ENCODE data around the gene CDIPT. TPM values are rescaled to one million over a fixed set of nuclear protein-coding genes. Genes with fewer than 3 reads are reported as not detected.
"Not testable (repeated sequence)": the region's sequence is repeated elsewhere in the genome, so short reads cannot be mapped to it uniquely, and the experiment has no call there.

The CDIPT gene
- total RNA-seq, 2 donors from 2014 or later: 60.1 to 62.9 TPM

DNA sequence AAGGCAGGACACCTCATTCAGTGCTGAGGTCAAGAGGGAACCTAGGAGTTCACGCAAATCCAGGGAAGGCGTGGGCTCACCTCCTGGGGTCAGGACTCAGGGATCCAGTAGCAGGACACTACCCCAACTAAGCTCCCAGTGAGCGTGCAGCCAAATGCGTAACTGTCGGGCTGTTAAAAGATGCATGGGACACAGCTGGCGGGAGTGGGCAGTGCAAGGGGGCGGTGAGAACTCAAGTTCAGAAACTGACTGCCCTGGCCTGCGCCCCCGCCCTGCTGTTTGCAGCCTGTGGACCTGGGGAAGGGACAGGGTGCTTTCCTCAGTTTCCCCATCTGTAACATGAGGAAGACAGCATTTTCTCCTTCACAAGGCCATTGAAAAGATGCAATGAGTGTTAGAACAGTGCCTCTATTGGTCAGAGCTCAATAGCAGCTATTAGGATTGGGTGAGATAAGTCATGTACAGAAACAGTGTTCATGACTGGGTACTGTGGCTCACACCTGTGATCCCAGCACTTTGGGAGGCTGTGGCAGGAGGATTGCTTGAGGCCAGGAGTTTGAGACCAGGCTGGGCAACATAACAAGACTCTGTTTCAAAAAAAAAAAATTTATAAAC, 20.2 kb downstream of the CDIPT start:
- no peaks in the 10 kb centered on the region for H3K9me3 Mint-ChIP-seq
- no peaks in the 10 kb centered on the region for H3K36me3 Mint-ChIP-seq
- no peak overlapping the region for H3K27ac Mint-ChIP-seq

DNA sequence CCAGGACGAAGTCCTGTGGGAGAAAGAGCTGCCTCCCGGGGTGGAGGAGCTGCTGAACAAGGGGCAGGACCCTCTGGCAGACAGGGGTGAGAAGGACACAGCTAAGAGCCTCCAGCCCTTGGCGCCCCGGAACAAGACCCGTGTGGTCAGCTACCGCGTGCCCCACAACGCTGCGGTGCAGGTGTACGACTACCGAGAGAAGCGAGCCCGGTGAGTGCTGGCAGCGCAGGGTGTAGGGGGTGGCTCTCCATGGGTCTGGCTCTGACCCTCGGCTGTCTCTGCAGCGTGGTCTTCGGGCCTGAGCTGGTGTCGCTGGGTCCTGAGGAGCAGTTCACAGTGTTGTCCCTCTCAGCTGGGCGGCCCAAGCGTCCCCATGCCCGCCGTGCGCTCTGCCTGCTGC, 21.4 kb downstream of the CDIPT start:
- no peak overlapping the region for H3K27ac Mint-ChIP-seq
- H3K27me3 Mint-ChIP-seq: no peaks in the 10 kb centered on the region
- no peaks in the 10 kb centered on the region for H3K9me3 Mint-ChIP-seq
- H3K4me3 Mint-ChIP-seq: no peak overlapping the region
- peaks cover 0 to 6% of the 10 kb centered on the region in 2 donors for H3K4me1 Mint-ChIP-seq (ENCODE audit: low read depth in 2 of 2)
- no peaks in the 10 kb centered on the region for H3K36me3 Mint-ChIP-seq
- DNase-seq (ENCODE audit: low spot score): no peak
- no peak for ATAC-seq

More for the DNA sequence above, 20.2 kb downstream of the CDIPT start:
- Mint-ChIP-seq H3K27me3 (no peaks in the 10 kb centered on the region), H3K4me3 (no peak overlapping the region), H3K4me1 (ENCODE audit: low read depth in 2 of 2) (peaks cover 0 to 7% of the 10 kb centered on the region in 2 donors)
- ATAC-seq (no peak), DNase-seq (ENCODE audit: low spot score) (no peak)

DNA sequence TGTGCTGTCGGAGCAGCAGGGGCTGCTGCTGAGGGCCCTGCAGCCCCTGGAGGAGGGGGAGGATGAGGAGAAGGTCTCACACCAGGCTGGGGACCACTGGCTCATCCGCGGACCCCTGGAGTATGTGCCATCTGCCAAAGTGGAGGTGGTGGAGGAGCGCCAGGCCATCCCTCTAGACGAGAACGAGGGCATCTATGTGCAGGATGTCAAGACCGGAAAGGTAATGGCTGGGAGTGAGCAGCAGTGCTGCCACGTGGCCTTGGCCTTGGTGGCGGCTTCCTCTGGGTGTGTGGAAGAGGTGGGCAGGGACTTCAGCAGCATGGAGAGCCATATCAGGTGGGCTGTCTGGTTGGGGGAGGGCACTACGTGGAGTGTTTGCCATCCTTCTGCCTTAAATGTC, 22.8 kb downstream of the CDIPT start:
- no peaks in the 10 kb centered on the region for H3K9me3 Mint-ChIP-seq
- DNase-seq (ENCODE audit: low spot score) (no peak), ATAC-seq (no peak)
- H3K4me1 Mint-ChIP-seq (ENCODE audit: low read depth in 2 of 2): peaks cover 0 to 3% of the 10 kb centered on the region in 2 donors
- no peaks in the 10 kb centered on the region for H3K27me3 Mint-ChIP-seq
- no peak overlapping the region for H3K27ac Mint-ChIP-seq
- H3K36me3 Mint-ChIP-seq: no peaks in the 10 kb centered on the region
- no peak overlapping the region for H3K4me3 Mint-ChIP-seq

DNA sequence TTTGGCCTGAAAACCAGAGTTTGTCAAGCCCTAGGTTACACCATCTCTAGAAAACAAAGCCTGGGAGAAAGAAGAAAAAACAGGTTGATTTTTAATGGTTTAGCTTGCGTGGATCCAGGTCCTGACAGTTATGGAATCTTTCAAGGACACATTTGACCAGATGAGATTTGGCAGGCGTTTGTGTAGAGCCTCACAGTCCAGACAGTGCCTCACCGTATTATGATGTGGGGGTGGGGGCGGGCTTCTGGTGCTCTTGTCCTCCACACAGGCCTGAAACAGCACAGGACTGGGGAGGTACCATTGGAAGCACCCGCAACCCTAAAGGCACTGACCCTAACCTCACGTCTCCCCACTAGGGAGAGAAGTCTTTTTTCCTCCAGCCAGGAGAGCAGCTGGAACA, 23.2 kb downstream of the CDIPT start:
- Mint-ChIP-seq H3K27ac (no peak overlapping the region), H3K9me3 (no peaks in the 10 kb centered on the region), H3K27me3 (no peaks in the 10 kb centered on the region), H3K4me1 (ENCODE audit: low read depth in 2 of 2) (peaks cover 0 to 2% of the 10 kb centered on the region in 2 donors), H3K36me3 (no peaks in the 10 kb centered on the region), H3K4me3 (no peak overlapping the region)
- no peak for DNase-seq (ENCODE audit: low spot score)
- ATAC-seq: no peak

DNA sequence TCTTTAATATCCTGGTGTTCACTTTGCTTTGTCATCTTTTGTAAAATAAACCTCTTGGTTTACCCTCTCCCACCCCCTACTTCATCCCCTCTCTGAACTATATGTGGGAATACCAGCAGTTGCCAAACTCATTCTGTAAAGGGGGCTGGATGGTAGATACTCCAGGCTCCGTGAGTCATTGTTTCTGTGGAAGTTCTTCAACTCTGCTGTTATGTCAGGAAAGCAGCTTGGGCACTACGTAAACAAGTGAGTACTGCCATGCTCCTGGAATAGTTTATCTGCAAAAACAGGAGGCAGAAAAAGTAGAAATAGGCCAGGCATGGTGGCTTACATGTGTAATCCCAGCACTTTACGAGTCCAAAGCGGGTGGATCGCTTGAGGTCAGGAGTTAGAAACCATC, 25.2 kb downstream of the CDIPT start:
- Mint-ChIP-seq H3K36me3 (no peaks in the 10 kb centered on the region), H3K4me3 (no peak overlapping the region), H3K9me3 (no peaks in the 10 kb centered on the region), H3K27ac (no peak overlapping the region), H3K27me3 (no peaks in the 10 kb centered on the region), H3K4me1 (ENCODE audit: low read depth in 2 of 2) (peaks cover 0 to 2% of the 10 kb centered on the region in 2 donors)
- no peak for ATAC-seq
- no peak for DNase-seq (ENCODE audit: low spot score)

DNA sequence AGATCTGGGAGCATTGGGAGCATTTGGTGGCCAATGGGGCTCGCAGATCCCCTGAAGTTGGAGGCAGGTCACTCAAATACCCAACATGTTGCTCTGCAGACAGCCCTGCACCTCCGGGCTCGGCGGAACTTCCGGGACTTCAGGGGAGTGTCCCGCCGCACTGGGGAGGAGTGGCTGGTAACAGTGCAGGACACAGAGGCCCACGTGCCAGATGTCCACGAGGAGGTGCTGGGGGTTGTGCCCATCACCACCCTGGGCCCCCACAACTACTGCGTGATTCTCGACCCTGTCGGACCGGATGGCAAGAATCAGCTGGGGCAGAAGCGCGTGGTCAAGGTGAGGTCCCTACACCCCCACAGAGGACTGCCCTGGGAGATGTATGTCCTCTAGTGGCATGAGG, 26.4 kb downstream of the CDIPT start:
- no peak overlapping the region for H3K27ac Mint-ChIP-seq

DNA sequence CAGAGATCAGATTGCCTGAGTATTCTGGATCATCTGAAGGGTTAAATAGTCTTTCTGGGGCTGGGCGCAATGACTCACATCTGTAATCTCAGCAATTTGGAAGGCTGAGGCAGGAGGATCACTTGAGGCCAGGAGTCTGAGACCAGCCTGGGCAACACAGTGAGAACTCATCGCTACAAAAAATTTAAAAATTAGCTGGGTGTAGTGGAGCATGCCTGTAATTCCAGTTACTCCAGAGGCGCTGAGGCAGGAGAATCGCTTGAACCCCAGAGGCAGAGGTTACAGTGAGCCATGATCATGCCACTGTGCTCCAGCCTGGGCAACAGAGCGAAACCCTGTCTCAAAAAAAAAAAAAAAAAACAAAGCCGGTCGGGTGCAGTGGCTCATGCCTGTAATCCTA, 27.1 kb downstream of the CDIPT start:
- H3K4me1 Mint-ChIP-seq (ENCODE audit: low read depth in 2 of 2): peaks cover 0 to 7% of the 10 kb centered on the region in 2 donors
- no peaks in the 10 kb centered on the region for H3K9me3 Mint-ChIP-seq
- H3K4me3 Mint-ChIP-seq: no peak overlapping the region
- no peaks in the 10 kb centered on the region for H3K27me3 Mint-ChIP-seq
- H3K27ac Mint-ChIP-seq: no peak overlapping the region
- no peak for DNase-seq (ENCODE audit: low spot score)
- no peak for ATAC-seq
- H3K36me3 Mint-ChIP-seq: no peaks in the 10 kb centered on the region

More for the DNA sequence above, 26.4 kb downstream of the CDIPT start:
- no peak overlapping the region for H3K4me3 Mint-ChIP-seq
- ATAC-seq: no peak
- no peaks in the 10 kb centered on the region for H3K9me3 Mint-ChIP-seq
- H3K36me3 Mint-ChIP-seq: no peaks in the 10 kb centered on the region
- H3K4me1 Mint-ChIP-seq (ENCODE audit: low read depth in 2 of 2): peaks cover 0 to 4% of the 10 kb centered on the region in 2 donors
- no peak for DNase-seq (ENCODE audit: low spot score)
- H3K27me3 Mint-ChIP-seq: no peaks in the 10 kb centered on the region

DNA sequence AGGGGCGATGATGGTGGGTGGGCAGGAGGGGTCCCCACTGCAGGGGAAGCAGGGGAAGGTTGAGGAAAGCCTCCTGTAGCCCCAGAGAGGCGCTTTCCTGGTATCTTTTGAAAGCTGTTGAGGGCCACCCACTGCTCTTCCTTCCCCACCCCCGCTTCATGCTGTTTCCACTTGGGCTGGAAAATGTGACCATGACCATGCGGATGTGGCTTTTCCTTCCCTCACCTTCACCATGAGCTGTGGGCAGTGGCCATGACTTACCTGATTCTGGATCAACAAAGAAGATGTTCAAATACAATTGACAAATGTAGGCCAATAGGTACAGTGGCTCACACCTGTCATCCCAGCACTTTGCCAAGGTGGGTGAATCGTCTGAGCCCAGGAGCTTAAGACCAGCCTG, 28.9 kb downstream of the CDIPT start:
- H3K9me3 Mint-ChIP-seq: no peaks in the 10 kb centered on the region
- H3K4me1 Mint-ChIP-seq (ENCODE audit: low read depth in 2 of 2): peaks cover 0 to 12% of the 10 kb centered on the region in 2 donors
- H3K27me3 Mint-ChIP-seq: no peaks in the 10 kb centered on the region
- H3K4me3 Mint-ChIP-seq: no peak overlapping the region
- no peak overlapping the region for H3K27ac Mint-ChIP-seq
- DNase-seq (ENCODE audit: low spot score): no peak
- H3K36me3 Mint-ChIP-seq: no peaks in the 10 kb centered on the region
- ATAC-seq: no peak

DNA sequence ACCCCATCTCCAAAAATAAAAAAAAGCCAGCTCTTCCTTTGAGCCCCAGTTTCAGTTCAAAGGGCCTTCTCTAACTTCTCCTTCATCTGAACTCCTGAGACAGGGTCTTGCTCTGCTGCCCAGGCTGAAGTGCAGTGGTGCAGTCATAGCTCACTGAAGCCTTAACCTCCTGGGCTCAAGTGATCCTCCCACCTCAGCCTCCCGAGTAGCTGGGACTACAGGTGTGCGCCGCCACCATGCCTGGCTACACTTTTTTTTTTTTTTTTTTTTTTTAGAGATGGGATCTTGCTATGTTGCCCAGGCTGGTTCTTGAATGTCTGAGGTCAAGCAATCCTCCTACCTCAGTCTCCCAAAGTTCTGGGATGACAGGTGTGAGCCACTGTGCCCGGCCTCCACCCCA, 29.8 kb downstream of the CDIPT start:
- H3K36me3 Mint-ChIP-seq; DNase-seq (ENCODE audit: low spot score); H3K27me3 Mint-ChIP-seq; ATAC-seq; H3K4me3 Mint-ChIP-seq; H3K27ac Mint-ChIP-seq; H3K9me3 Mint-ChIP-seq: not testable (repeated sequence)
- H3K4me1 Mint-ChIP-seq (ENCODE audit: low read depth in 2 of 2): peaks cover 0 to 12% of the 10 kb centered on the region in 2 donors

DNA sequence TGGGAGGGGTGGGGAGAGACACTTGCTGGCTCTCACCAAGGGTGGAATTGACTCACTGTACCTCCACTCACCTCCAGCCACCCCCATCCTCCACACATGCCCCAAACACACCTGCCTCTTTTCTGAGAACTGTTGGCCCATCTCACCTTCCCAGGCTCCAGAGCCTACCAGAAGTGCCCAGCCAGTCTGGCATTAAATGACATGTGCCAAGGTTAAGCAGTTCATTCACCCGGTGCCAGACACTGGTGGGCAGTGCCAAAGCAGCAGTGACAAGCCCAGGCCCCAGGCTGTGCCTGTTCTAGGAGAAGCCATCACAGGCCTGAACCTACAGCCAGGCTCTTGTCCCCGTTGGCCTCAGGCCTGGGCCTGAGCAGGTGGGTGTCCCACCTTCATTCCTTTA, 31.5 kb downstream of the CDIPT start:
- no peak overlapping the region for H3K4me3 Mint-ChIP-seq
- no peaks in the 10 kb centered on the region for H3K9me3 Mint-ChIP-seq
- no peak for ATAC-seq
- no peak overlapping the region for H3K27ac Mint-ChIP-seq
- no peak for DNase-seq (ENCODE audit: low spot score)
- no peaks in the 10 kb centered on the region for H3K36me3 Mint-ChIP-seq
- H3K27me3 Mint-ChIP-seq: no peaks in the 10 kb centered on the region
- H3K4me1 Mint-ChIP-seq (ENCODE audit: low read depth in 2 of 2): peaks cover 9 to 18% of the 10 kb centered on the region in 2 donors

DNA sequence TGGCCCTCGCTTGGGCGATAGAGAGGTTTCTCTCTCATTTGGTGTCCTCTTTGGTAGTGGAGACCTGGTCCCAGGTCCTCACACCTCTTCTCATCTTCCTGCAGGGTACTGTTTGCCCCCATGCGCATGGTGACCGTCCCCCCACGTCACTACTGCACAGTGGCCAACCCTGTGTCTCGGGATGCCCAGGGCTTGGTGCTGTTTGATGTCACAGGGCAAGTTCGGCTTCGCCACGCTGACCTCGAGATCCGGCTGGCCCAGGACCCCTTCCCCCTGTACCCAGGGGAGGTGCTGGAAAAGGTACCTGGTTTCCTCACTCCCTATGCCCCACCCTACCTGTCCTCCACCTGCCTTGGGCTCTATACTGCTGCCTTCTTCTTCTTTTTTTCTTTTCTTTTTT, 32.3 kb downstream of the CDIPT start:
- no peak for DNase-seq (ENCODE audit: low spot score)
- Mint-ChIP-seq H3K4me3 (no peak overlapping the region), H3K27ac (no peak overlapping the region), H3K27me3 (no peaks in the 10 kb centered on the region), H3K4me1 (ENCODE audit: low read depth in 2 of 2) (peaks cover 9 to 18% of the 10 kb centered on the region in 2 donors), H3K9me3 (no peaks in the 10 kb centered on the region), H3K36me3 (no peaks in the 10 kb centered on the region)
- ATAC-seq: no peak

DNA sequence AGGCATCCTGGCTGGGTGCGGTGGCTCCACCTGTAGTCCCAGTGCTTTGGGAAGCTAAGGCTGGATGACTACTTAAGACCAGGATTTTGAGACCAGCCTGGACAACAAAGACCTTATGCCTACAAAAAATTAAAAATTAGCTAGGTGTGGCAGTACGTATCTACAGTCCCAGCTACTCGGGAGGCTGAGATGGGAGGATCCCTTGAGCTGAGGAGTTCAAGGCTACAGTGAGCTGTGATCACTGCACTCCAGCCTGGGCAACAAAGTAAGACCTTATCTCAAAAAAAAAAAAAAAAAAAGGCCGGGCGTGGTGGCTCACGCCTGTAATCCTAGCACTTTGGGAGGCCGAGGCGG, 36.7 kb downstream of the CDIPT start:
- peak overlapping the region in 1 of 2 donors; percentile 53 for H3K27ac Mint-ChIP-seq
- no peak for DNase-seq (ENCODE audit: low spot score)
- H3K36me3 Mint-ChIP-seq: no peaks in the 10 kb centered on the region
- ATAC-seq: no peak
- H3K4me1 Mint-ChIP-seq (ENCODE audit: low read depth in 2 of 2): peaks cover 22 to 23% of the 10 kb centered on the region in 2 donors
- H3K9me3 Mint-ChIP-seq: no peaks in the 10 kb centered on the region
- no peak overlapping the region for H3K4me3 Mint-ChIP-seq
- H3K27me3 Mint-ChIP-seq: no peaks in the 10 kb centered on the region

DNA sequence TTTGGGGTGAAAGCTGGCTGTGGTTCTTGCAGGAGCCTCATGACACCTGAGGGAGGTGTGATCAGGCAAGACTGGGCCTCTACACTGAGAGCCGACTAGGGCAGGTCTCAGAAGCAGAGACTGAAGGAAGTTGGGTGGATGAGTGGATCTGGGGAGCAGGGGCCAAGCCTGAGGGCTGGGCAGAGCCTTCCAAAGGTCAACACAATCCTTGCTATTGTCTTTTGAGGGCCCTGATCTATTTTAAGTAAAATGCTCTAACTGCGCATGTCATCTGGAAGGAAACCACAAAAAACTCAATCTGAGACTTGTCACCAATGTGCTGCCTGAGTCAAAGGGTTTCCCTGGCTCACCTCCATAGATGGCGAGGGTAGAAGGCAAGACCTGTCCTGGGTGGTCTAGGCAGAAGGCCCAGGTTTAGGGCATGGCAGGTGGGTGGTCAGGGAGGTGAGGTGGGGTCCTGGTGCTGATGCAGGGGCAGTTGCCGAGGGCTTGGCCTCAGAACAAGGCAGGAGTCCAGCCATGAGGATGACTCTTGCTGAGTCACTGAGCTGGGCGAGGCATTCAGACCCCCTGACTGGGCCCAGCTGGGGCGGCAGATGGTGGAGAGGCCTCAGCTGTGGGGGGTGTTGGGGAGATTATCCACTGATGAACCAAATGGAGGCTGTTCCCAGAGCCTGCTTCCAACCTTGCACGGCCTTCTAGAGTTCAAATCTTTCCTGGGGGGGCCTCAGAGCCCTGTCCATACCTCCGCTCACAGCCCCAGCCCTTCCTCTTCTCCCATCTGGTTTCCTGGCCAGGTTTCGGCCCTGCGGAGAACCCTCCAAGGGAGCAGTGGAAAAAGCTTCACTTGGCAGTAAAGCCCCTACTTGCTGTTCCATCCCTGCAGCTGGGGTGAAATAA, 37.6 kb downstream of the CDIPT start:
- H3K4me3 Mint-ChIP-seq: peak overlapping the region; percentile 58
- H3K4me1 Mint-ChIP-seq (ENCODE audit: low read depth in 2 of 2): peaks cover 25 to 31% of the 10 kb centered on the region in 2 donors
- H3K36me3 Mint-ChIP-seq: no peaks in the 10 kb centered on the region

DNA sequence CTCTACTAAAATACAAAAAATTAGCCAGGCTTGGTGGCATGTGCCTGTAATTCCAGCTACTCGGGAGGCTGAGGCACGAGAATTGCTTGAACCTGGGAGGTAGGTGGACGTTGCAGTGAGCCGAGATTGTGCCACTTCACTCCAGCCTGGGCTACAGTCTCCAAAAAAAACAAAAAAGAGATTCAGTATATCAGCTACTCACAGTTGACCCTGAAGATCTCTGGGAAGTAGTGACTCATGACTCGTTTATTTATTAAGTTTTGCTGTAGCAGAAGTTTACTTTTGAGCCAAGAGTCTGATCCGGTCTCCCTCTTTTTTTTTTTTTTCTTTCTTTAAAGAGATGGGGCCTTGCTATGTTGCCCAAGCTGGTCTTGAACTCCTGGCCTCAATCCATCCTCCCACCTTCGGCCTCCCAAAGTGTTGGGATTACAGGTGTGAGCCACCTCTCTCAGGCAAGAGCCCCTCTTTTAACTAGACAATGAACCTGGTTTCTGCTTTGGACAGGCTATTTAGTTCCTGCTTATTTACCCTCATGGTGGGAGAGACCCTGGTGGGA, 38.4 kb downstream of the CDIPT start:
- ATAC-seq (no peak), DNase-seq (ENCODE audit: low spot score) (no peak)
- Mint-ChIP-seq H3K9me3 (no peaks in the 10 kb centered on the region), H3K4me3 (peak overlapping the region; percentile 58), H3K27me3 (no peaks in the 10 kb centered on the region), H3K36me3 (no peaks in the 10 kb centered on the region), H3K27ac (peak overlapping the region; percentile 59 to 64), H3K4me1 (ENCODE audit: low read depth in 2 of 2) (peaks cover 28 to 36% of the 10 kb centered on the region in 2 donors)

More for the DNA sequence above, 37.6 kb downstream of the CDIPT start:
- Mint-ChIP-seq H3K9me3 (no peaks in the 10 kb centered on the region), H3K27ac (peak overlapping the region; percentile 59 to 64), H3K27me3 (no peaks in the 10 kb centered on the region)
- ATAC-seq (peak; percentile 46 to 78), DNase-seq (ENCODE audit: low spot score) (no peak)

All from natural killer cell treated with Interleukin-12 subunit alpha and Interleukin-12 subunit beta and Interleukin-15 and Interleukin-18, amount 100 ng/mL, for 72 hours (primary cell).